RWPE2 (cell line): ENCODE measurements around the gene FSCN2.

Source experiments
- ATAC-seq: fragments of 200-7000 bp; cut with Tn5 transposase; 3 replicates; pipeline ENCODE4 v1.9.1; 2021; ENCODE audit warnings: low read depth
- DNase-seq: peaks from one replicate; pipeline ENCODE4 v3.0.0-alpha.2; 2020; ENCODE audit warnings: low spot score
- H3K27ac ChIP-seq: fragments of 450-650 bp; 2 replicates; pipeline ENCODE4 v1.5.1; 2017; ENCODE audit warnings: mild to moderate bottlenecking; ENCODE audit not compliant: poor library complexity, severe bottlenecking
- H3K27me3 ChIP-seq: fragments of 250-450 bp; sonication (Bioruptor Pico); 2 replicates; pipeline ENCODE4 v1.5.1; 2021; ENCODE audit warnings: mild to moderate bottlenecking, moderate library complexity; ENCODE audit not compliant: insufficient read depth, poor library complexity, severe bottlenecking
- H3K36me3 ChIP-seq: fragments of 250-450 bp; sonication (Bioruptor Pico); 2 replicates; pipeline ENCODE4 v1.5.1; 2020; ENCODE audit warnings: low read depth, mild to moderate bottlenecking, moderate library complexity
- H3K4me1 ChIP-seq: fragments of 250-450 bp; sonication (Bioruptor Pico); 2 replicates; pipeline ENCODE4 v1.5.1; 2021; ENCODE audit warnings: mild to moderate bottlenecking, moderate library complexity; ENCODE audit not compliant: insufficient read depth, poor library complexity, severe bottlenecking
- H3K4me3 ChIP-seq: fragments of 250-450 bp; sonication (Bioruptor Pico); 2 replicates; pipeline ENCODE4 v1.5.1; 2021; ENCODE audit warnings: mild to moderate bottlenecking, moderate library complexity; ENCODE audit not compliant: severe bottlenecking
- H3K9me3 ChIP-seq: fragments of 250-450 bp; sonication (Bioruptor Pico); 2 replicates; pipeline ENCODE4 v1.5.1; 2021; ENCODE audit warnings: mild to moderate bottlenecking, moderate library complexity; ENCODE audit not compliant: severe bottlenecking
- CTCF ChIP-seq: fragments of 450-650 bp; IDR thresholded peaks from one replicate; pipeline ENCODE4 v1.5.1; 2017; ENCODE audit warnings: mild to moderate bottlenecking, moderate library complexity; ENCODE audit not compliant: poor library complexity, severe bottlenecking

Gene FSCN2

GRCh38 chr17:81538651-81539570, 10.7 kb downstream of the FSCN2 start:
- no peak for DNase-seq
- H3K36me3 ChIP-seq = peaks cover 5% of the 10 kb centered on the region; the same call in 1 of the 2 replicates

DNA sequence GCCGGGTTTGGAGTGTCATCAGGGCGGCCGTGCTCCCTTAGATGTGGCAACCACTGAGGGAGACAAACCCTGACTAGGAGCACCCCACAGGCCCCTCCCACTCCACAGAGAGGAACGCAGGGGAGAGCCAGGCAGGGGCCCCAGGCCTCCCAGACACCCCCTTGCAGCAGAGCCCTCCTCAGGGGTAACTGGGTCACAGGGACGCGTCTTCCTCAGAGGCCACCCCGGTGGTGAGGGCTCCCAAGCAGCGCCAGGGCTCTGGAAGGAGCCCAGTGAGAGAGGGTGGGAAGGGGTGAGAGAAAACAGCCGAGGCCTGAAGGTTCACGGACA, 11.4 kb downstream of the FSCN2 start:
- H3K27me3 ChIP-seq = peaks cover 13% of the 10 kb centered on the region
- H3K9me3 ChIP-seq = no peaks in the 10 kb centered on the region
- H3K36me3 ChIP-seq = peaks cover 8% of the 10 kb centered on the region; the same call in 1 of the 2 replicates
- H3K27ac ChIP-seq = no peak overlapping the region
- no peak overlapping the region for H3K4me3 ChIP-seq
- ATAC-seq (no peak), DNase-seq (no peak)
- TF ChIP-seq CTCF = no peak
- H3K4me1 ChIP-seq = no peaks in the 10 kb centered on the region

More at GRCh38 chr17:81538651-81539570, 10.7 kb downstream of the FSCN2 start:
- ATAC-seq = no peak
- no peaks in the 10 kb centered on the region for H3K4me1 ChIP-seq
- no peaks in the 10 kb centered on the region for H3K9me3 ChIP-seq
- no peak overlapping the region for H3K4me3 ChIP-seq
- peaks cover 13% of the 10 kb centered on the region for H3K27me3 ChIP-seq
- H3K27ac ChIP-seq = no peak overlapping the region
- TF ChIP-seq CTCF = no peak

GRCh38 chr17:81539961-81540675, 11.9 kb downstream of the FSCN2 start:
- TF ChIP-seq CTCF = no peak
- DNase-seq (no peak), ATAC-seq (no peak)
- Histone ChIP-seq H3K4me1 (no peaks in the 10 kb centered on the region), H3K36me3 (peaks cover 12% of the 10 kb centered on the region; the same call in 1 of the 2 replicates), H3K27me3 (peaks cover 13% of the 10 kb centered on the region), H3K4me3 (no peak overlapping the region), H3K9me3 (no peaks in the 10 kb centered on the region), H3K27ac (no peak overlapping the region)

- DNase-seq (no peak), ATAC-seq (no peak)
- Histone ChIP-seq H3K27me3 (peaks cover 13% of the 10 kb centered on the region), H3K9me3 (no peaks in the 10 kb centered on the region), H3K4me1 (no peaks in the 10 kb centered on the region), H3K36me3 (peaks cover 17% of the 10 kb centered on the region; the same call in 1 of the 2 replicates), H3K27ac (no peak overlapping the region), H3K4me3 (no peak overlapping the region)
- TF ChIP-seq CTCF = no peak
Observed at GRCh38 chr17:81540676-81541027, 12.5 kb downstream of the FSCN2 start.
